Prostate gland (tissue), 2 donors: Measurements from ENCODE around the gene TRIM10.

Experiments
- POLR2A ChIP-seq: fragments of 450-650 bp; IDR thresholded peaks from one replicate; pipeline ENCODE4 v1.6.1; 2016; ENCODE audit warnings: antibody characterized with exemption, mild to moderate bottlenecking
- POLR2AphosphoS5 ChIP-seq: sonication (generic); formaldehyde crosslinking; IDR thresholded peaks from one replicate; pipeline ENCODE4 v1.6.1; 2017; ENCODE audit warnings: antibody characterized with exemption
- TF ChIP-seq, protein P1 (sequence below), 4 experiments: fragments of 200-600 bp in 2 of 4; fragments of 450-650 bp in 2 of 4; sonication (generic) in 2 of 4; IDR thresholded peaks; 1 replicate in 3 of 4; 2 replicates in 1 of 4; pipeline ENCODE4 v1.5.1; 2016 to 2019; ENCODE audit warnings: antibody characterized with exemption in 4 of 4, mild to moderate bottlenecking in 2 of 4, moderate library complexity in 2 of 4

DNA sequence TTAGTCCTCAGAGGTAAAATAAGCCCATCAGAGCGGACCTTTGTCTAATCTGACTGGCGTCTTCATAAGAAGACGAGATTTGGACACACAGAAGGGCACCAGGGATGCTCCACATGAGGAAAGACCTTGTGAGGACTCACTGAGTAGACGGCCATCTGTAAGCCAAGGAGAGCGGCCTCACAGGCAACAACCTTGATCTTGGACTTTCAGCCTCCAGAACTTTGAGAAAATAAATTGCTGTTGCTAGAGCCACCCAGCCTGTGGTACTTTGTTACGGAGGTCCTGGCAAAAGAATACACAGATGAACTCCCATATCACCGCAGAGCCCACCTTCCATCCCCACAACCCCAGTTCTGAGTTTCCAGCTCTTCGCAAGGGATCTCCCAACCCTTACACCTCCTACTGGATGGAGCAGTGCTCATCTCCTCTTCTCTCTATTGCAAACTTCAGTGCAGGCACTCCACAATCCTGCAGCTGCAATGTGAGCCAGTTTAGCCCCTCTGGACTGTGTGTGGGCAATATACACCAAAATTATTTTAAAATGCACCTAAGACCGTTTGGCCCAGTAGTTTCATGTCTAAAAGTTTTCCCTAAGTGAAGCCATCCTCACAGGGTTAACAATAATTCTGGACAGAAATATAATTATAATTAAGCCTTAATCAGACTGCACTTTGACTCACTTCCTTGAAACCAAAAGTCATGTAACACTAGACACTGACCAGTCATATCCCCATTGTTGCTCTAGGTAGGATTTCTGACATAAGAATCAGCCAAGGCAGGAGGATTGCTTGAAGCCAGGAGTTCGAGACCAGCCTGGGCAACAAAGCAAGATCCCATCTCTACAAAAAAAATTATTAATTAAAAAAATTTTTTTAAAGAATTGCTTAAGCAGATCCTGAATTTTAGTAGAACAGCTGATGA, 39.3 kb downstream of the TRIM10 start:
- TF ChIP-seq POLR2A (no peak), POLR2AphosphoS5 (no peak)
- TF ChIP-seq, protein P1, sequence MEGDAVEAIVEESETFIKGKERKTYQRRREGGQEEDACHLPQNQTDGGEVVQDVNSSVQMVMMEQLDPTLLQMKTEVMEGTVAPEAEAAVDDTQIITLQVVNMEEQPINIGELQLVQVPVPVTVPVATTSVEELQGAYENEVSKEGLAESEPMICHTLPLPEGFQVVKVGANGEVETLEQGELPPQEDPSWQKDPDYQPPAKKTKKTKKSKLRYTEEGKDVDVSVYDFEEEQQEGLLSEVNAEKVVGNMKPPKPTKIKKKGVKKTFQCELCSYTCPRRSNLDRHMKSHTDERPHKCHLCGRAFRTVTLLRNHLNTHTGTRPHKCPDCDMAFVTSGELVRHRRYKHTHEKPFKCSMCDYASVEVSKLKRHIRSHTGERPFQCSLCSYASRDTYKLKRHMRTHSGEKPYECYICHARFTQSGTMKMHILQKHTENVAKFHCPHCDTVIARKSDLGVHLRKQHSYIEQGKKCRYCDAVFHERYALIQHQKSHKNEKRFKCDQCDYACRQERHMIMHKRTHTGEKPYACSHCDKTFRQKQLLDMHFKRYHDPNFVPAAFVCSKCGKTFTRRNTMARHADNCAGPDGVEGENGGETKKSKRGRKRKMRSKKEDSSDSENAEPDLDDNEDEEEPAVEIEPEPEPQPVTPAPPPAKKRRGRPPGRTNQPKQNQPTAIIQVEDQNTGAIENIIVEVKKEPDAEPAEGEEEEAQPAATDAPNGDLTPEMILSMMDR (IDR thresholded peaks at IDR 0.05): no peak
